ENCODE data around the gene PSORS1C1.
"Not testable (repeated sequence)": the region's sequence is repeated elsewhere in the genome, so short reads cannot be mapped to it uniquely, and the experiment has no call there.

Gene PSORS1C1

DNA sequence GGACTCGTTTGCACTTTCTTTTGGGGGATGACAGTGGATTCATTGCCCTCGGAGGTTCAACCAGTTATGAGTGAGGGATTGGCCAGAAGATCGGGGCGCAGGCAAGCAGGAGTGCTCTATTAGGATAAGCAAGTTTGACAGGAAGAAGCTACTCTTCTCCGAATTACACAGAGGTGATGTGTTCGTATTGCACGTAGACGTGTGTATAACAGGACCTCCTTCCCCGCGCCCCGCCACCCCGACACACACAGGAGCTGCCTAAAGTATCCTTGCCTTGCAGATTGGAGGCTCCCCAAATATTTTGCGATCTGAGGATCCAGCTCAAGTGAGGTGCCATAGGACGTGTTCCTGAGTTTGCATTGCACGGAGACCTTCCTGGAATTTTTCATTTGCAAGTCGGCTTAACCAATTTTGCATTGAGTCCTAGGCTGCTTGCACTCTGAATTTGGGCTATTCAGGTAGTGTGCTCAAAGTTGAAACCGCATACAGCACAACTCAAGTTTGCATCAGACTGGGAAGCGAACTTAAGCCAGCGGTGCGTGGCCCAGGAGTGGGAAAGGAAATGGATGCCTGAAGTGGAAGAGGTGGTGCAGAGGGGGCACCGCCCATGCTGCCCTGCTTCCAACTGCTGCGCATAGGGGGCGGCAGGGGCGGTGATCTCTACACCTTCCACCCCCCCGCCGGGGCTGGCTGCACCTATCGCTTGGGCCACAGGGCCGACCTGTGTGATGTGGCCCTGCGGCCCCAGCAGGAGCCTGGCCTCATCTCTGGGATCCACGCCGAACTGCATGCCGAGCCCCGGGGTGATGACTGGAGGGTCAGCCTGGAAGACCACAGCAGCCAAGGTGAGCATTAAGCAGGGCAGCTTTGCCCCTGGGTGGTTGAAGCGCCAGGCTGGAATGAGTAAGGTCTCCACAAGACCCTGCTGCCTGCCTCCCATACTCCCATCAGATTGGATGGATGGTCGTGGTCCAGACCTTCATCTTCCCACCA, 44.6 kb downstream of the PSORS1C1 start:
- no peak for DNase-seq

DNA sequence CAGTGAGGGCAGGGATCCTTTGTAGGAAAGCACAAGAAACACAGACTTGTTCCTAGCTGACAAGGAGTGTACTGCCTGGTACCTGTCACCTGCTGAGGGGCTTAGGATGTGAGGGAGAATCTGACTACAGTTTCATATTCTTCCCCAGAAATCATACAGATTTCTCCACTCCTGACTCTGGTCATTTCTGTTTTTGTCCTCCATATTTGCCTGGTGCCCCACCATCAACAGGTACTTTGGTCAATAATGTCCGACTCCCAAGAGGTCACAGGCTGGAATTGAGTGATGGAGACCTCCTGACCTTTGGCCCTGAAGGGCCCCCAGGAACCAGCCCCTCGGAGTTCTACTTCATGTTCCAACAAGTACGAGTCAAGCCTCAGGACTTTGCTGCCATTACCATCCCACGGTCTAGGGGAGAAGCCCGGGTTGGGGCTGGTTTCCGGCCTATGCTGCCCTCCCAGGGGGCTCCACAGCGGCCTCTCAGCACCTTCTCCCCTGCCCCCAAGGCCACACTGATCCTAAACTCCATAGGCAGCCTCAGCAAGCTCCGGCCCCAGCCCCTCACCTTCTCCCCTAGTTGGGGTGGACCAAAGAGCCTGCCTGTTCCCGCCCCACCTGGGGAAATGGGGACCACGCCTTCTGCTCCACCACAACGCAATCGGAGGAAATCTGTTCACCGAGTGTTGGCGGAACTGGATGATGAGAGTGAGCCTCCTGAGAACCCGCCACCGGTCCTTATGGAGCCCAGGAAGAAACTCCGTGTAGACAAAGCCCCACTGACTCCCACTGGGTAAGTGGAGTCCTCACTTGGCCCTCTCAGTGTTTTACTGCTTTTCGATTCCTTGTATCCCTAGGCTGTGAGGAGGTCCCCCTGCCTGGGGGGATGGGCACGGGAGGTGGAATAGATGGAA, 46.9 kb downstream of the PSORS1C1 start:
- DNase-seq: no peak

DNA sequence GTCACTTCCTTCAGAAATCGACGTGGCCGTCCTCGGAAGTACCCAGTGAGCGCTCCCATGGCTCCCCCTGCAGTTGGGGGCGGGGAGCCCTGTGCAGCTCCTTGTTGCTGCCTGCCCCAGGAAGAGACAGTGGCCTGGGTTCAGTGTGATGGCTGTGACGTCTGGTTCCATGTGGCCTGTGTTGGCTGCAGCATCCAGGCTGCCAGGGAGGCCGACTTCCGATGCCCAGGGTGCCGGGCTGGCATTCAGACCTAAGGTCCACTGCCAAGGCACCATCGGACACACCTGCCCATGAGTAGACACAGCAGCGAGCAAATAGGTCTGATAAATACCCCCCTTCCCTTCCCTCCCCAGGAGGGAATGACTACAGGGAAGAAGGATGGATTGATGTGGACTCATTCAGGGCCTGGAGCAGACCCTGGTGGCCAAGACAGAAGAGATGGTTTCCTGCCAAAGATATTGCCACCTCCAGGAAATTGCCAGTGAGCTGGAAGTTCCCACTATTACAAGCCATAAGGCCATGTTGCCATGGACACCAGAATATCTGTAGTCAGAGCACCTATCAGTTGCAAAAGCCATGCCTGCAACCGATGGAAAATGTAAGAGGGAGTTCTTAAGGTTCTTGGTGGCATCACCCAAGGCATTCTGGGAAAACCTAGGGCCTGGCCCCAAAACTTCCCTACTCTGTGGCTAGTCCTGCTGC, 48.0 kb downstream of the PSORS1C1 start:
- no peak for DNase-seq

DNA sequence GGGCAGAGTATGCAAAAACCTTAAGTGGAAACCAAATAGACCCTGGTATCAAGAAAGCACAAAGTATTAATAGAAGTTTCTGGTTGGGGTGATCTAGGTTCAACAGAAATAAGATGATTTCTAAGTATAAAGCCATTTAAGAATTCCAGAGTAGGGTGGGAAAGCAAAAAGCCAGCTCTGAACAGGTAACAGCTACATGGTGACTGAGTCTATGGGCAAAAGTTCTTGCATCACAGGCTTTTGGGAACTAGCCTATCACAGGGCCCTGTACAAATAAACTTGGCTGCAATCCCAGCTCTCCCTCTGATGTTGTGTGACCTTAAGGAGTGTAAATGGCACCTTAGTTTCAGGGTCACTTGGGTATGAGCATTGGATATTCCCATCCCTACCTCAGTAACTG, 49.3 kb downstream of the PSORS1C1 start:
- no peak for DNase-seq

DNA sequence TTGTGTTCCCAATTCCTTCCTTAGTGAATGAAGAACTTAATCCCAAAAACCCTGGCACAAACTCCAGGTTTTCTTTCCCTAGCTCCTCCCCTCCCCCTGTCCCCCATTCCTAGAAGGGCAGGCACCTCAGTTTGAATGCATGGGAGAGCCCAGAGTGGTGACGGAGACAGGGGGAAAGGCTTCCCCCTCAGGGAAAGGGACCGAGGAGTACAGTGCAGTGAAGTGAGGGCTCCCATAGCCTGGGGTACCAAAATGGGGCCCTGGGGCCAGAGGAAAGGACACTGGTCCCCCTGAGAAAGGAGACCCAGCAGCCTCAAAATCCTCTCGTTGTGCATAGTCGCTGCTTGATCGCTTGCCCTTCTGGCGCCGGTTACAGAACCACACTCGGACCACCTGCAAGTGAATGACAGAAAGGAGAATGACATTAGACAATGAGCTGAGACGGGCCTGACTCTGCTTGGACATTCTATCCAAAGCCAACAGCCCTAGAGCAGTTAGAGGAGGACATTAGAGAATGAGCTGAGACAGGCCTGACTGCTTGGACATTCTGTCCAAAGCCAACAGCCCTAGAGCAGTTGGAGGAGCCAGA, 50.0 kb downstream of the PSORS1C1 start:
- not testable (repeated sequence) for DNase-seq

DNA sequence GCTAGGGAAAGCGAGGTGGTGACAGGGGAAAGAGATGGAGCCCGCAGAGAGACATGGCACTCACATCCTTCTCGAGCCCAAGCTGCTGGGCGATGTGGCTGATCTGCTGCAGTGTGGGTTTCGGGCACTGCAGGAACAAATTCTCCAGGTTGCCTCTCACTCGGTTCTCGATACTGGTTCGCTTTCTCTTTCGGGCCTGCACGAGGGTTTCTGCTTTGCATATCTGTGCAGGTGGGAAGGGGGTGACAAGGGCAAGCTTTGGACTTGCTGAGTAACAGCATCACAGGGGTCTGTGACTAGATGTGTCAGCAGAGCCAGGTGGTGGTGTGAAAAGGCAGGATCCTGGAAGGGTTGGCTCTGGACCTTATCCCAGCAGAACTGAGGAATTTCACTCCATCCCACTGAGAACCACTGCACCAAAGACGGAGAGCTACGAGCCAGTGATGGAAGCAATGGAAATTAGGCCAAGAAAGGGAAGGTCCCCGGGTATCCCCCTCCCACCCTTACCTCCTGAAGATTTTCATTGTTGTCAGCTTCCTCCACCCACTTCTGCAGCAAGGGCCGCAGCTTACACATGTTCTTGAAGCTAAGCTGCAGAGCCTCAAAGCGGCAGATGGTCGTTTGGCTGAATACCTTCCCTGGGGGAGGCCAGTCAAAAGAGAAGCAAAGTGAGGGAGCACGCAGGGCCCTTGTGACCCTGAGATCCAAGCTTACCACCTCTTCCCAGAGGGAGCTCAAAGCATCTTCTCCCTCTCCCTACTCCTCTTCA, 50.6 kb downstream of the PSORS1C1 start:
- DNase-seq: not testable (repeated sequence)

DNA sequence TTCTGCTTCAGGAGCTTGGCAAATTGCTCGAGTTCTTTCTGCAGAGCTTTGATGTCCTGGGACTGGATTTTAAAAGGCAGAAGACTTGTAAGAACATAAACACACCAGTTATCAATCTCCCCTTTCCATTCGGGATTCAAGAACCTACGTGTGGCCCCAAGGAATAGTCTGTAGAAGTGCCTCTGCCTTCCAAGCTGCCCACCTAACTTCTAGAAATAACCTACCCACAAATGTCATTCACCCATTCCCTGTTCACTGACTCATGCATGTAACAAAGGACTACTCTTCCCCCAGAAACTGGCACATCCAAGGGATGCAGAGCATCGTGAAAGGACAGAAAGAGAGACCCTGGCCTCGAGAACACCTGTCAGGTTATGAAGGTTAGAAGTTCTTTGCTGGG, 51.4 kb downstream of the PSORS1C1 start:
- no peak for DNase-seq

DNA sequence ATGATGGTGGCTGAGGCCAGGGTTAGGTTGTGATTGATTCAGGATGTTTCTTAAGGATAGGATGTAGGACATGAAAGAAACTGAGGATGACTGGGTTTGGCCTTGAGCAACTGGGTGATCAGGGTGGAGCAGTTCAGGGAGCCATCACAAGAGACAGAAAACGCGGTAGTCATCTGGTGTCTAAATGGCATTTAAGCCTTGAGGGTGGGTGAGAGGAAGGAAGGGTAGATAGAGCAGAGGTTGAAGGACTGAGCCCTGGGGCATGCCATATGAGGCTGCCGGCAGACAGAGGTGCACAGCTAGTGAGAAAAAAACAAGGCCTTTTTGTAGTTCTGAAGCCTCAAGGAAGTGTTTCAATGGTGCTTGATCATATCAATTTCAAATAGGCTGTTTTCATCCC, 54.0 kb downstream of the PSORS1C1 start:
- no peak for DNase-seq

DNA sequence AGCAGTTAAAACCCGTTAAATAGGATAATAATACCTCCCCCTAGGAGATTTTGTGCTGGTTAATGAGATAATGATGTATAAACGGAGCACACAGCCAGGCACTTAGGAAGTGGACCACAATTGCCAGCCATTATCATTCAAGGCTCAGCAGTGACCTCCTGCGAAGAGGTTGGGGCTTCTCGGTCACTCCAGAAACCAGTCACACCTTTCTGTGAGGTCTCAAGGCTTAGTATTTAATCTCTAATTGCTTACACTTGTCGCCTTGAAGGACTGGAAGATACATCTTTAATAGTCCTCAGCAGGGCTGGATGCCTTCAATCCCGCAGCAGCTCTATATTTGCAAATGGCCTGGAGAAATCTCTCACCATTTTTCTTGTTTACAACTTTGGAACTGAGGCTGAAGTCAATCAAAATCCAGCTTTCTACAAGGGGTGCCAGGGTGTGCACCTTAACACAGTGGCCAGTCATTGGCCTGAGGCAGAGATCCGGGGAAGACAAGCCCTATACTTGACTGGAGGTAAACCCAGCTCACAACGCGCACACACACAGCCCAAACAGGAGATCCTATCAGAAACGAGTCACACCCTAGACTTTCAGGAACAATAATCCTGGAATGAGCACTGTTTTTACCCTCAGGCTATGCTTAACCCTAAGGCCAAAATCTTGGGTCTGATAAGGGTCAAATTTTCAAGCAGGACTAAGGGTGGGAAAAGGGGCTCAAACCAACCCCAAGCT, 54.7 kb downstream of the PSORS1C1 start:
- no peak for DNase-seq

DNA sequence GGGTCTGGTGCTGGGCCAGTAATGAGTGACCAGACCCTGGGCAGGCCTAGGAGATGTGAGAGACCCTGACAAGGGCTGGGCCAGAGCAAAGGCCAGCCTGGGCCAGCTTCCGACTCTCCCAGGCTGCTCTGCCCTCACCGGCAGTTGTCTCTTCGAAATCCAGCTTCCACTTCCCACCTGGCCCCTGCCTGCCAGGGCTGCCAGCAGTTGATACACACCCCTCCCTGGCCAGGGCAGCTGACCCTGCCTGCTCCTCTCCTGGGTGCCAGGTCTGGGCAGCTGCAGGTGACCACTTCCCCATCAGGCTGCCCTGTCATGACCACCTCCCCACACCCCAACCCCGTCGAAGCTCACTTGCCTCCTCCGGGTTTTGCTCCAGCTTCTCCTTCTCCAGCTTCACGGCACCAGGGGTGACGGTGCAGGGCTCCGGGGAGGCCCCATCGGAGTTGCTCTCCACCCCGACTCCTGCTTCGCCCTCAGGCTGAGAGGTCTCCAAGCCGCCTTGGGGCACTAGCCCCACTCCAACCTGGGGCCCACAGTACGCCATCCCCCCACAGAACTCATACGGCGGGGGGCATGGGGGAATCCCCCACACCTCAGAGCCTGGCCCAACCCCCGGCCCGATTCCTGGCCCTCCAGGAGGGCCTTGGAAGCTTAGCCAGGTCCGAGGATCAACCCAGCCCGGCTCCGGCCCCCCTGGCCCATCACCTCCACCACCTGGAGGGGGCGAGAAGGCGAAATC, 55.4 kb downstream of the PSORS1C1 start:
- DNase-seq: not testable (repeated sequence)

DNA sequence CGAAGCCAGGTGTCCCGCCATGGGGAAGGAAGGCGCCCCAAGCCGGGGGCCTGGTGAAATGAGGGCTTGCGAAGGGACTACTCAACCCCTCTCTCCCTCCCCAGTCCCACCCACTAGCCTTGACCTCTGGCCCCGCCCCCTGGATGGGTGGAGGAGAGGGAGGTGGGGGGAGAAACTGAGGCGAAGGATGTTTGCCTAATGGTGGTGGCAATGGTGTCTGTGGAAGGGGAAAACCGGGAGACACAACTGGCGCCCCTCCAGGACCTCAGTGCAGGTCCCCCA, 55.9 kb downstream of the PSORS1C1 start, which contains the start of gene POU5F1:
Gene POU5F1 (minus strand): TSS at position 83 of the 282 bp plus-strand sequence. CDS start 62 bp downstream, at position 21.
- DNase-seq: no peak

DNA sequence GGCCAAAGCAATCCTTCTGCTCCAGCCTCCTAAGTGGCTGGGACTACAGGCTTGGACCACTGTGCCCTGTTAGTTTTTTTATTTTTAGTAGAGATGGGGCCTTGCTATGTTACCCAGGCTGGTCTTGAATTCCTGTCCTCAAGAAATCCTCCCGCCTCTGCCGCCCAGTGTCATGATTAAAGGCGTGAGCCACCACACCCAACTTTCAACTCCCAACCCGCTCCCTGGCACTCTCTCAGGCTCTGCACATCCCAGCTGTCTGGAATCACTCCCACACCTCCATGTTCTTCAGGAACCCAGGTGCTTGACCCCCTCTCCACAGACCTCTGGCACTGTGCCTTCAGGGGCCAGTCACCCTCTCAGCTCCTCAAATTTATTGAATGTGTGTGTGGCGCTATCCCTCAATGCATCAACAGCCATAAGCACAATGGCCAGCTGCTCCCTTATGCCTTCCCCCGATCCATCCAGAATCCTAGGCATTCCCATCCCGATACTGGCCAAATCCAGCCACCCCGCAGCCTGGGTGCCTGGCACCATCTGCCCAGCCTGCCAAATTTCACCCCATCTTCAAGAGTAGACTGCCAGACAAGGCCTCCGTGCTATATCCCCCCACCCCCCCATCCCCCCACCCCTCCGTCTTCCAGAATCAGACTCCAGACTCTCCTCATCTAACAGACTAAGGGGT, 56.5 kb downstream of the PSORS1C1 start:
- no peak for DNase-seq

DNA sequence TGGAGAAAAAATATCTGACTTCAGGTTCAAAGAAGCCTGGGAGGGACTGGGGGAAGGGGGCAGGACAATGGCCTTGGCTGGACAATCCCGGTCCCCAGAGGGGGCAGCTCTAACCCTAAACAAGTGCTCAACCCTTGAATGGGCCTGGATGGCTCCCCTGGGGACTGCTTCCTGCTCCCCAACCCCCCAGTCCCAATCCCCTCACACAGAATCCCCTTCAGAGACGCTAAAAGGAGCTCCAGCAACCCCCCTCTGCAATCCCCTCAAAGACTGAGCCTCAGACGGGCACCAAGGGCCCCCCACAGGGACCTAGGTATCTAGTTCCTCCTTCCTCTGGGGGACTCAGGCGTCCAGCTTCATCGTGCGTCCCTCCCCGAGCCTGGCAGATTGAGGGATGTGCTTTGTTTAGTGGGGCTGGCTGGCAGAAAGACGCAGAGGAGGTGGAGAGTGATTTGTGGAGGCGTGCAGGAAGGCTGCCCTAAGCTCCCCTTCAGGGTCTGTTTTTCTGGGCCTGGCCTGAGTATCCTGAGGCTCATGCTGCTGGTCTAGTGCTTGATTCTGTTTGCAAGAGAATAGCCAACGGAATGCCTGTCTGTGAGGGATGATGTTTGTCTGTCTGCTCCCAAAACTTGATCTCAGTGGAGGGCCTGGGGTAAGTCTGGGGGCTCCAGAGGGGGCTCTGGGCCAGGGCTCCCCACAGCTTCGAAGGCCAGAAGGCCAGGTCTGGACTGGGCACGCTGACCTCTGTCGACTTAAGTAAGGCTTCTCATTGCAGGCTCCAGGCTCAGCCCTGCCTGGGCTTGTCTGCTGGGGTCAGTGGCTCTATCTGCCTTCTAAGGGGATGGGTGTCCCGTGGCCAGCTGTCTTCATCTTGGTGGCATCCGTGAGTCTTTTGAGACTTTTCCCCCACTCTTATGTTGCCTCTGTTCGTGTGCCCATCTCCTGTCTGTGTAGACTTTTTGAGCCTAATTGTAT, 57.6 kb downstream of the PSORS1C1 start:
- no peak for DNase-seq

DNA sequence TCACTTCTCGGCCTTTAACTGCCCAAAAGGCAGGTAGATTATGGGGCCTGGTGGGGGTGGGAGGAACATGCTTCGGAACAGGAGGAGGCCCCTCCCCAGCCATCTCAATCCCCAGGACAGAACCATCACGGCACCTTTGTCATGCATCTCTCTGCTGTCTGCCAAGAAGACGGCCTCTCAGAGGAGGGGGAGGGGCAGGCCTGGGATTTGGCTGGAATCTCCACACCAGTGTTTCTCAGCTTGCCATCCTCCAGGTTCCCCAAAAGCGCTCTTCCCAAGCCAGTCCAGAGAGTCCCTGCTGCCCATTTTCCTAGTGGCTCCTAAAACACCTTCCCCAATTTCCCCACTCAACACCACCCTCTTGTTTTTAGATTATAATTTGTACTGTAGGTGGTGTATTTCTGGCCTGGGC, 58.4 kb downstream of the PSORS1C1 start:
- no peak for DNase-seq

DNA sequence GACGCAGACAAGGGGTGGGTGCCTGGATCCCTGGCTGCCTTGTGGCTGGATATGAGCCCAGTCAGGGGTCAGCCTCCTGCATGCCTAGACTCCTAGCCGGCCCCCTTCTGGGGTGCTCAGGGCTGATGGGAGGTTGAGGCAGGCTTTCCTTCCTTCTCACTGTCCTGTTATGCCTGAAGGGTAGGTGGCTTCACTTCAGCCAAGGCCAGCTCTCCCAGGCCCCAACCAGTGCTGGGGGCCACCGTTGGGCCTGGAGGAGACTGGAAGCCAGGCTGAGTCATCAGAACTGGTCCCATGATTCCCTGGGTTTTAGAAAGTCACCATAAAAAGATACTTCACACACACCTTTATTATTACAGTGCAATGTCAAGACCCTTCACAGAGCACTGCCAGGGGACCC, 58.8 kb downstream of the PSORS1C1 start:
- DNase-seq: no peak

DNA sequence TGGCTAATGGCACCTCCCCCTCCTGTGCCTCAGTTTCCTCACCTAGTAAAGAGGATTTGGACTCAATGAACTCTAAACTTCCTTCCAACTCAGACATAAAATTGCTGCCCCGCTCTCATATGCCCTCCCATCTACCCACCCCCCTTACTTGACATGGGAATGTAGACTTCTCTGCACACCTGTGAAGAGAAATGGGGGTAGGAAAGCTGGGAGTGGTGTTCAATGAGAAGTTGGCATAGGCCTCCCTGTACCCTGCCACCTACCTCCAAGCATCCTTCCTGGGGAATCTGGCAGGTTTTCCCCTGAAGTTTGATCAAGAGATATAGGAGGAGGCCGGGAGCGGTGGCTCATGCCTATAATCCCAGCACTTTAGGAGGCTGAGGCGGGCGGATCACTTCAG, 59.8 kb downstream of the PSORS1C1 start:
- no peak for DNase-seq

DNA sequence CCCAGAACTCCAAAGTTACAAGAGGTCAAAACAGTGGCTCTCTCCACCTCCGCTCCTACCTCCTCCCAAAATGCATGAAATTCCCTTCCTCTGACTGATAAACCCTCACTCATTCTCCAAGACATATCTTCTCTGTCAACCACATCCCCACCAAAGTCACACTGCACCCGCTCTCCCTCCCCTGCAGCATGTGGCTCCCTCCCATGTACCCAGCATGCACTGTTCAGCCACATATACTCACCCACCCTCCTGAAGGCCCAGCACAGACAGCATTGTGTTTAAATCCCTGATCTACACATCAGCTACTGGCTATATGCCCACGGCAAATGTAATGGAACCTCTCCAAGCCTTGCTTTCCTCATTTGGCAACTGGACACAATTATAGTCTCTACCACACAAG, 61.4 kb downstream of the PSORS1C1 start:
- DNase-seq: peak; percentile 86
